ENCODE measurements around the gene ERAL1. TPM values are rescaled to one million over a fixed set of nuclear protein-coding genes. Genes with fewer than 3 reads are reported as not detected.

ERAL1 gene
- total and polyA plus RNA-seq, 2 of the 4 experiments (the other 2 are of a cell fraction), result 34.1 to 62.3 TPM

- H3K27me3 ChIP-seq (ENCODE audit: control insufficient read depth, insufficient read depth, low read length), result no peaks in the 10 kb centered on the region
- H4K20me1 ChIP-seq (ENCODE audit: insufficient read depth, low read length), result peaks cover 43% of the 10 kb centered on the region; the same call in 1 of the 2 replicates
- H2AK5ac ChIP-seq (ENCODE audit: low read depth, low read length), result no peak overlapping the region
- H3K4me2 ChIP-seq (ENCODE audit: low read depth, low read length), result no peak overlapping the region
- no peak overlapping the region for H2BK120ac ChIP-seq (ENCODE audit: low read depth, low read length)
- no peak overlapping the region for H3K18ac ChIP-seq (ENCODE audit: low read depth, low read length)
- peaks cover 20% of the 10 kb centered on the region for H3K4me1 ChIP-seq (ENCODE audit: control insufficient read depth, insufficient read depth, low read length)
- no peaks in the 10 kb centered on the region for H3K9me3 ChIP-seq (ENCODE audit: control insufficient read depth, insufficient read depth, low read length)
- H3K9ac ChIP-seq (ENCODE audit: low read depth, low read length), result no peak overlapping the region
- H3K56ac ChIP-seq (ENCODE audit: extremely low read depth, insufficient read depth, low read length), result no peak overlapping the region
- H2BK5ac ChIP-seq (ENCODE audit: low read depth, low read length, poor library complexity, severe bottlenecking), result no peak overlapping the region
- peaks cover 17 to 64% of the 10 kb centered on the region in 2 experiments for H3K79me1 ChIP-seq (ENCODE audit: low read depth in 1 of 2, low read length in 2 of 2)
- H4K91ac ChIP-seq (ENCODE audit: insufficient read depth, low read depth, low read length), result no peak overlapping the region
- ChIA-PET POLR2A (ENCODE audit: unreplicated experiment) (interaction anchor here (0.5 kb wide), 1 partner anchor 68 kb away, joined by 3 read pairs; the partner anchor contains the start of gene FAM222B), CTCF (no interaction called here)
- no peak overlapping the region for H4K8ac ChIP-seq (ENCODE audit: low read depth in 2 of 2, low read length in 2 of 2)
- peaks cover 10% of the 10 kb centered on the region for H3K9me1 ChIP-seq (ENCODE audit: insufficient read depth, low read length)
- H3K27ac ChIP-seq (ENCODE audit: insufficient read depth, low read length), result no peak overlapping the region
- H3K4me3 ChIP-seq (ENCODE audit: insufficient read depth, low read depth, low read length), result no peak overlapping the region
- ATAC-seq (ENCODE audit: low read depth) (no peak), DNase-seq (no peak)
- no peak overlapping the region for H2AFZ ChIP-seq (replicated peaks; ENCODE audit: low read length, poor library complexity)
- no TSS peak for BruUV-seq (replicated peaks)
- no peak overlapping the region for H2BK20ac ChIP-seq (ENCODE audit: low read depth, low read length)
- H4K5ac ChIP-seq (ENCODE audit: low read depth, low read length), result no peak overlapping the region
- no peak overlapping the region for H2AK9ac ChIP-seq (replicated peaks; ENCODE audit: low read depth, low read length, poor library complexity)
- WGBS, 2 experiments (ENCODE audit: extremely low coverage in 2 of 2, insufficient read length in 1 of 2), result no CpG with 5 or more reads among the region's 1 CpG
- H3K4ac ChIP-seq (ENCODE audit: low read depth, low read length), result no peak overlapping the region
- peaks cover 77% of the 10 kb centered on the region for H3K36me3 ChIP-seq (ENCODE audit: control insufficient read depth, insufficient read depth, low read length)
- intact Hi-C loops (cut with micrococcal nuclease) (no loop called here), in situ Hi-C loops (cut with MboI; ENCODE audit: low sequenced_read_pairs) (no loop called here), dilution Hi-C loops (cut with HindIII; ENCODE audit: low sequenced_read_pairs, unreplicated experiment) (no loop called here)
- TF ChIP-seq MAFK (IDR thresholded peaks at IDR 0.05; ENCODE audit: low read depth, low read length) (no peak), MAZ (IDR thresholded peaks at IDR 0.05; ENCODE audit: borderline replicate concordance, low read depth, low read length) (no peak), RFX5 (IDR thresholded peaks at IDR 0.05; ENCODE audit: low read depth, low read length) (no peak), CTCF (conservative IDR thresholded peaks at IDR 0.05; ENCODE audit: low read depth, low read length) (no peak), MXI1 (IDR thresholded peaks at IDR 0.05; ENCODE audit: borderline replicate concordance, low read depth, low read length) (no peak), CEBPB (IDR thresholded peaks at IDR 0.05; ENCODE audit: low read depth, low read length) (no peak), USF2 (IDR thresholded peaks at IDR 0.05; ENCODE audit: low read depth, low read length) (no peak), POLR2A (IDR thresholded peaks at IDR 0.05; ENCODE audit: low read depth, low read length) (no peak), RAD21 (IDR thresholded peaks at IDR 0.05; ENCODE audit: low read length) (no peak), SMC3 (IDR thresholded peaks at IDR 0.05; ENCODE audit: low read depth, low read length) (no peak), FOS (IDR thresholded peaks at IDR 0.05; ENCODE audit: low read depth, low read length) (no peak), ELK1 (IDR thresholded peaks at IDR 0.05; ENCODE audit: borderline replicate concordance, low read depth, low read length) (no peak), RCOR1 (IDR thresholded peaks at IDR 0.05; ENCODE audit: insufficient replicate concordance, low read length) (no peak)
- H2BK15ac ChIP-seq (ENCODE audit: low read depth, low read length), result no peak overlapping the region
- no peak overlapping the region for H3K23ac ChIP-seq (ENCODE audit: low read depth, low read length)
- no peak overlapping the region for H3K14ac ChIP-seq (replicated peaks; ENCODE audit: low read depth, low read length)
These were observed 55.7 kb downstream of the ERAL1 start for GRCh38 chr17:28910534-28910933.
